LNCAP (cell line): ENCODE results near the gene RBM44.

ENCODE experiments used
- CTCF ChIP-seq: fragments of 450-650 bp; IDR thresholded peaks from 2 replicates; pipeline ENCODE4 v1.5.1; 2017; ENCODE audit warnings: mild to moderate bottlenecking

The RBM44 gene

GRCh38 chr2:237872178-237872887 is 73.8 kb downstream of the RBM44 start:
- TF ChIP-seq CTCF: no peak

DNA sequence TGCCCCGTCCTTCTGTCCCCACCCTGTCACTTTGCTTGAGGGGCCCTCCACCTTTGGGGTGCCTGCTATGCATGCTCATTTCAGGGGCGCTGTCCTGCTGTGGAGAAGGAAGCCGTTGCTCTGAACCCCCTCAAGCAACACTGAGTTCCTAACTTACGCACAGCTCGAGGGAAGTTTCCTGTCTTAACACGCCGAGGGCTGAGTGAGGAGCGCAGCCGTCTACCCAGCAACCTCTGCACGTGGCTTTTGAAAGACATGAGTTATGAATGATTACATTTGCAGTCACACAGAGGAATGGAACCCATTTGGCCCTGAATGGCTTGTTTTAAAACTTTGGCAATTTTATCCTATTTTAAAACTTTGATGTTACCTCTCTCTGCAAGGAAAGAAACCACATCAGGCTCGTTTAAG is 74.8 kb downstream of the RBM44 start:
- no peak for TF ChIP-seq CTCF

DNA sequence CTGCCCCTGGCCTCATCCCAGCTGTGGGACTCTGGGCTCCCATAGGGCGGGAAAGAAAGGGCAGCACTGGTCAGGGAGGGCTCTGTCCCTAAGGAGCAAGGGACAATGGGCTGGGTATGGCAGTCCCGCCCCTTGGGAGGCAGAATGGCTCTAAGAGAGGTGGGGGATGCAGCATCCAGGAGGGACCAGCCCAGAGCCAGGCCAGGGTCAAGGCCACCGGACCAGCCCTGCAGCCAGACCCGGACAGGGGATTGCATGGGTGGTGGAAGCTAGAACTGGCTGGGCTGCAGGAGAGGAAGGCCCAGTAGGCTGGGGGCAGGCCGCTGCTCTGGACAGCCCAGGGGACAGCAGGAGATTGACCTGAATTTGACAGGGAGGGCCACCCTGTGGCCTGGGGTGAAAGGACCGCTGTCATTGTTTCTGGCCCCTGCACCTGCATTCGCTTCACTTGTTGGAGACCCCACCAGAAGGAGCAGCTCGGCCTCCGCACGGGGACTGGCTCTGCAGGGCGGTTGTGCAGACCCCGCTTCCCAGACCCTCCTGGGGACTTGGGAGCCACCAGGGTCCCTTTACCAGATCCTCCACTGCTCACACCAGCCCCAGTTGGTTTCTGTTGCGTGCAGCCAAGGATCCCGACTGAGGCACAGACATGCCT is 75.4 kb downstream of the RBM44 start:
- TF ChIP-seq CTCF: no peak

DNA sequence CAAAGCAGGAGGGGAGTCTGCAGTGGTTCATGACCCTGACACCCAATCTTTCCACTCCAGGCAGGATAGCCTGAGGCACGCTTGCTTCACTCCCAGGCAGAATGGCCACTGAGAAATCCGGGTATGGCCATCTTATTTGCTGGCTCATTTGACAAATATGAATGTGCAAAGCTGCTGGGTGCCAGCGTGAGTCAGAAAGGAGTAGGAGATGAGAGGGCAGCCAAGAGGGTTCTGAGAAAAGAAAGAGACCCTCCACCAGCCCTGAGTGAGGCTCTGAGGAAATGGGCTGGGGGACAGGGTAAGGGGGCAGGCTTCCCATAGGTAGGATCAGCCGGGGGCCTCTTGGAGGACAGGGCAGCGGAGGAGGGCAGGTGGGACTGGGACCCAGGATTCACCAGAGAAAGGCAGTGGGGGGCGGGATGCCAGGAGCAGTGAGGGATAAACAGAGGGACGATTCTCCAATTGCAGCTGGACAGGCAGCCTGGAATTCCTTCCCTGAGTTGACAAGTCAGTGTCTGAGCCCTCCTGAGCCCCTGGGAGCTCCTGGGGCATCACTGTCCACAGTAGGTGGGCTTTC is 76.1 kb downstream of the RBM44 start:
- no peak for TF ChIP-seq CTCF

DNA sequence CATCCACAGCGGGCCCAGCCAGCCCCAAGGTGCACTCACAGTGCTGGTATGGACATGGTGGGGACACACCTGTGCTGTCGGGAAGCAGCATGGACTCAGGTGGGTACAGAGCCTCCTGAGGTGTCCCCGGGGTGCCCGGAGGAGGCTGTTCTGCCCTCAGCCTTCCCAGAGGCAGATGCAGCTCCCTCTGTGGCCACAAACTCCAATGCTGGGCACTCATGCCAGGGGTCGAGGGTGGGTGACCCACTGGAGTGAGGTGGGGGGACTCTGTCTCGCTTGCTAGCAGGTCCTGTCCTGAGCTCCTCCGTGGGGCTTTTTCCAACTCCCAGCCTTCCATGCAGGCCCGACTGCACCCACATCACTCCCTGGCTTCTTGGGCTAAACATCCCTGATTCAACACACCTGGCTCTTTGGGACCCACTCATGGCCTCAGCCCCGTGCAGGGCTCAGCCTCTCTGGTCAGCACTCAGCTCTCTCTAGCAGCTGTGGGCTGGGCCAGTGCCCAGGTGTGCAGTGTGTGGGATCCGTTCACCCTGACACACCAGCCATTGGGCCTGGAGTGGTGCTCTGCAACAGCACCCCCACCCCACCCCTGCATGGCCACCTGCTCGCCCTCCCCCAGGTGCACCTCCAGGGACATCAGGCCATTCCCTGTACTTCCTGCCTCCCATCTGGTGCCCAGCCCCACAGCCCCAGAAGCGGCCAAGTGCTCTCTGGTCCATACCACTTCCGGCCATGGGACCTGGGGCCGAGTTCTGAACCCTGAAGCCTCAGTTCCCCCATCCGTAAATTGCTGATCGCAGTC is 76.9 kb downstream of the RBM44 start:
- TF ChIP-seq CTCF: no peak

DNA sequence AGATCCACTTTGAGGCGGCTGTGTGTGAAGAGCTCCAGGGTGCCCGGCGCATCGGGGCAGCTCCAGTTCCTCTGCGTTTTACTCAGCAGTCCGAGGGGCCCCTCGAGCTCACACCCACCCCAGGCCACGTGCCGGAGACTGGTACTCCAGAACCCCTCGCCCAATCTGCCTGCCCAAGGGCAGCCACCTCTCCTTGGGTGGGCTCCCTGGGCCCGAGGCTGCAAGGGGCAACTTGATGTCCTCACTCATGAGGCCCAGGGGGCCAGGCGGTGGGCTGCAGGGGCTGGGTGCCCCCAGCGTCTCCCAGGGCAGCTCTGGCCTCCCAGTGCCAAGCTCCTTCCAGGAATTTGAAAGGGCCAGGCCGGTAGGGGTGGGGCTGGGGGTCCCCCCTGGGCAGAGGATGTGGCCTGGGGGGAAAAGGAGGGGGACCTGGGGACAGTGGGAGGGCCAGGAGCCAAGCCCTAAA is 77.5 kb downstream of the RBM44 start:
- no peak for TF ChIP-seq CTCF

DNA sequence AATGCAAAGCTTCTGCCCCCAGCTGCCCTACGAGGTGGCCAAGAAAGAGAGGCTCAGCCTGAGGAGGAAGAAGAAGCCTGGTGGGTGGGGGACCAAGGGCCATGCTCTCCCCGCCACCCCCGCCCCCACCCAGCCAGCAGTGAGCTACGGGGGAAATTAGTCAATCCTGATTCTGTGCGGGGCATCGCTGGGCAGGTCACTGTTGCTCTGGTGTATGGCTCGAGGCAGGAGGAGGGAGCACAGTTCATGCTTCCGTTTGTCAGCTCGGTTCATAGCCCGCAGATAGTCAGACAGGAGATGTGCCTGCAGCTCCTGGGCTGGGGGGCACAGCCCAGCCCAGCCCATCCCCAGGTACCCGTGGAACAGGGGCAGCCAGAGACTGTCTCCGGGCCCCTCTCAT is 78.0 kb downstream of the RBM44 start:
- TF ChIP-seq CTCF: no peak
